CD4-positive, alpha-beta T cell treated with Interleukin-4 for 4 hours (primary cell): ENCODE measurements around the gene UPK1A.
A peak's percentile ranks its signal among the peaks of the same experiment; 100 is the strongest.

Experiments
- DNase-seq: peaks from one replicate; pipeline ENCODE4 v3.0.0-alpha.2; 2020

Gene UPK1A

GRCh38 chr19:35693835-35694599 lies 27.7 kb downstream of the UPK1A start:
- DNase-seq: peak; percentile 91

- DNase-seq: no peak
Observed at GRCh38 chr19:35695895-35696422, 29.6 kb downstream of the UPK1A start.

- DNase-seq: no peak
Observed at GRCh38 chr19:35696835-35697234, 30.5 kb downstream of the UPK1A start.

GRCh38 chr19:35702223-35703012 lies 36.1 kb downstream of the UPK1A start:
- DNase-seq: peak; percentile 96

- DNase-seq: no peak
Observed at GRCh38 chr19:35703343-35703742, 37.0 kb downstream of the UPK1A start.

- no peak for DNase-seq
Observed at GRCh38 chr19:35704218-35704617, 37.9 kb downstream of the UPK1A start, which contains the start of gene ZBTB32. TSS of gene ZBTB32 (plus strand) at chr19:35704558. CDS start at chr19:35714627, 10,069 bp downstream.

- DNase-seq: no peak
Observed at GRCh38 chr19:35708391-35708790, 42.1 kb downstream of the UPK1A start.

GRCh38 chr19:35710784-35711723 lies 44.7 kb downstream of the UPK1A start:
- peak; percentile 42 for DNase-seq

- peak; percentile 72 for DNase-seq
Observed at GRCh38 chr19:35712567-35713505, 46.5 kb downstream of the UPK1A start.

GRCh38 chr19:35713506-35713850 lies 47.2 kb downstream of the UPK1A start:
- no peak for DNase-seq

- no peak for DNase-seq
Observed at GRCh38 chr19:35713904-35714495, 47.7 kb downstream of the UPK1A start.

GRCh38 chr19:35714601-35715354 lies 48.5 kb downstream of the UPK1A start:
- DNase-seq: no peak

- DNase-seq: no peak
Observed at GRCh38 chr19:35715355-35715809, 49.1 kb downstream of the UPK1A start.

- DNase-seq: no peak
Observed at GRCh38 chr19:35715981-35716800, 49.9 kb downstream of the UPK1A start.

- peak; percentile 97 for DNase-seq
Observed at GRCh38 chr19:35716801-35717664, 50.7 kb downstream of the UPK1A start.

- no peak for DNase-seq
Observed at GRCh38 chr19:35717665-35718344, 51.5 kb downstream of the UPK1A start, which contains the start of gene KMT2B. TSS of gene KMT2B (plus strand) at chr19:35718003. CDS start at chr19:35718019, 16 bp downstream.

- DNase-seq: no peak
Observed at GRCh38 chr19:35718345-35719041, 52.2 kb downstream of the UPK1A start.
